RWPE2 (cell line): ENCODE results near the gene CPNE8.

Experiments
- ATAC-seq: fragments of 200-7000 bp; cut with Tn5 transposase; 3 replicates; pipeline ENCODE4 v1.9.1; 2021; ENCODE audit warnings: low read depth
- DNase-seq: peaks from one replicate; pipeline ENCODE4 v3.0.0-alpha.2; 2020; ENCODE audit warnings: low spot score
- H3K27ac ChIP-seq: fragments of 450-650 bp; 2 replicates; pipeline ENCODE4 v1.5.1; 2017; ENCODE audit warnings: mild to moderate bottlenecking; ENCODE audit not compliant: poor library complexity, severe bottlenecking
- H3K27me3 ChIP-seq: fragments of 250-450 bp; sonication (Bioruptor Pico); 2 replicates; pipeline ENCODE4 v1.5.1; 2021; ENCODE audit warnings: mild to moderate bottlenecking, moderate library complexity; ENCODE audit not compliant: insufficient read depth, poor library complexity, severe bottlenecking
- H3K36me3 ChIP-seq: fragments of 250-450 bp; sonication (Bioruptor Pico); 2 replicates; pipeline ENCODE4 v1.5.1; 2020; ENCODE audit warnings: low read depth, mild to moderate bottlenecking, moderate library complexity
- H3K4me1 ChIP-seq: fragments of 250-450 bp; sonication (Bioruptor Pico); 2 replicates; pipeline ENCODE4 v1.5.1; 2021; ENCODE audit warnings: mild to moderate bottlenecking, moderate library complexity; ENCODE audit not compliant: insufficient read depth, poor library complexity, severe bottlenecking
- H3K4me3 ChIP-seq: fragments of 250-450 bp; sonication (Bioruptor Pico); 2 replicates; pipeline ENCODE4 v1.5.1; 2021; ENCODE audit warnings: mild to moderate bottlenecking, moderate library complexity; ENCODE audit not compliant: severe bottlenecking
- H3K9me3 ChIP-seq: fragments of 250-450 bp; sonication (Bioruptor Pico); 2 replicates; pipeline ENCODE4 v1.5.1; 2021; ENCODE audit warnings: mild to moderate bottlenecking, moderate library complexity; ENCODE audit not compliant: severe bottlenecking
- TF ChIP-seq, protein P1 (sequence below): fragments of 450-650 bp; IDR thresholded peaks from one replicate; pipeline ENCODE4 v1.5.1; 2017; ENCODE audit warnings: mild to moderate bottlenecking, moderate library complexity; ENCODE audit not compliant: poor library complexity, severe bottlenecking

Gene CPNE8

DNA sequence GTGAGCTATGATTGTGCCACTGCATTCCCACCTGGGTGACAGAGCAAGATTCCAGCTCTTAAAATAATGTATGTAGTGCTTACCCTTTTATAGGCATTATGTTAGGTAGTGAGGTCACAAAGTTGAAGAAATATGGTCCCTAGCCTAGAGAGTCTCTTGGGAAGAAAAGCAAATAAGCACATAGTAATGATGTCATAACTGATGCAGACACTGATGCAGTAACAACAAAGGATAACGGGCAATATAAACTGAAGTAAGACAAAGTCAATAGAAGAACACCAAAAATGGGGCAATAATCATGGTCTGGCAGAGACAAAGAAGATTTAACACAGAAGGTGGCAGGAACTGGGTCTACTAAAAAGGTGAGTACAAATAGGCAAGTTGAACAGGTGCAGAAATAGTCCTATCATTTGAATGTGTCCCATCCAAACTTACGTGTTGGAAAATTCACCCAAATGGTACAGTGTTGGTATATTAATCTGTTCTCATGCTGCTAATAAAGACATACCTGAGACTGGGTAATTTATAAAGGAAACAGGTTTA lies 93.5 kb downstream of the CPNE8 start:
- Histone ChIP-seq H3K36me3 (no peaks in the 10 kb centered on the region), H3K4me1 (no peaks in the 10 kb centered on the region), H3K4me3 (no peak overlapping the region), H3K27ac (no peak overlapping the region), H3K27me3 (no peaks in the 10 kb centered on the region), H3K9me3 (no peaks in the 10 kb centered on the region)
- no peak for DNase-seq
- no peak for ATAC-seq
- TF ChIP-seq, protein P1, sequence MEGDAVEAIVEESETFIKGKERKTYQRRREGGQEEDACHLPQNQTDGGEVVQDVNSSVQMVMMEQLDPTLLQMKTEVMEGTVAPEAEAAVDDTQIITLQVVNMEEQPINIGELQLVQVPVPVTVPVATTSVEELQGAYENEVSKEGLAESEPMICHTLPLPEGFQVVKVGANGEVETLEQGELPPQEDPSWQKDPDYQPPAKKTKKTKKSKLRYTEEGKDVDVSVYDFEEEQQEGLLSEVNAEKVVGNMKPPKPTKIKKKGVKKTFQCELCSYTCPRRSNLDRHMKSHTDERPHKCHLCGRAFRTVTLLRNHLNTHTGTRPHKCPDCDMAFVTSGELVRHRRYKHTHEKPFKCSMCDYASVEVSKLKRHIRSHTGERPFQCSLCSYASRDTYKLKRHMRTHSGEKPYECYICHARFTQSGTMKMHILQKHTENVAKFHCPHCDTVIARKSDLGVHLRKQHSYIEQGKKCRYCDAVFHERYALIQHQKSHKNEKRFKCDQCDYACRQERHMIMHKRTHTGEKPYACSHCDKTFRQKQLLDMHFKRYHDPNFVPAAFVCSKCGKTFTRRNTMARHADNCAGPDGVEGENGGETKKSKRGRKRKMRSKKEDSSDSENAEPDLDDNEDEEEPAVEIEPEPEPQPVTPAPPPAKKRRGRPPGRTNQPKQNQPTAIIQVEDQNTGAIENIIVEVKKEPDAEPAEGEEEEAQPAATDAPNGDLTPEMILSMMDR = no peak

DNA sequence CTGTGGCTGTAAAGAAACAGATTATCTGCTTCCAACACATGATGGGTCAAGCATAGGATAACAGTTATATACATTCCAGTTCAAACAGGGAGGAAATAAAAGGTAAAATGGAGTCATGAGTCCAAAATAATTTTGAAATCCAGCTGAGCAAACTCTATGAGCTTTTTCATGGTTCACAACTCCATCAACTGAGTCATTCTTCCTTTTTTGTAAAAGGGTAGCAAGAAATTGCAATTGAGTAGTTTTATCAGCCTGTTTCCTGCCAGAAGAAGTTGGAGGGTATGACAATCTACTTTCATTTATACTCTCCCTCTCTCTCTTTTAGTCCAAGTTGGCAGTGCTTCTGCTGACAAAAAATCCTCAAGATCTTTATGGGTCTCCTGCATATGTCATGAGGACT lies 95.6 kb downstream of the CPNE8 start:
- Histone ChIP-seq H3K9me3 (no peaks in the 10 kb centered on the region), H3K27ac (no peak overlapping the region), H3K4me1 (no peaks in the 10 kb centered on the region), H3K4me3 (no peak overlapping the region), H3K36me3 (no peaks in the 10 kb centered on the region), H3K27me3 (no peaks in the 10 kb centered on the region)
- DNase-seq = no peak
- no peak for ATAC-seq
- TF ChIP-seq, protein P1 = no peak

GRCh38 chr12:38788106-38788505 lies 117.3 kb downstream of the CPNE8 start:
- no peak for DNase-seq
- ATAC-seq = no peak
- Histone ChIP-seq H3K4me3 (no peak overlapping the region), H3K27ac (no peak overlapping the region), H3K27me3 (no peaks in the 10 kb centered on the region), H3K36me3 (no peaks in the 10 kb centered on the region), H3K9me3 (no peaks in the 10 kb centered on the region), H3K4me1 (no peaks in the 10 kb centered on the region)
- TF ChIP-seq, protein P1 = no peak

DNA sequence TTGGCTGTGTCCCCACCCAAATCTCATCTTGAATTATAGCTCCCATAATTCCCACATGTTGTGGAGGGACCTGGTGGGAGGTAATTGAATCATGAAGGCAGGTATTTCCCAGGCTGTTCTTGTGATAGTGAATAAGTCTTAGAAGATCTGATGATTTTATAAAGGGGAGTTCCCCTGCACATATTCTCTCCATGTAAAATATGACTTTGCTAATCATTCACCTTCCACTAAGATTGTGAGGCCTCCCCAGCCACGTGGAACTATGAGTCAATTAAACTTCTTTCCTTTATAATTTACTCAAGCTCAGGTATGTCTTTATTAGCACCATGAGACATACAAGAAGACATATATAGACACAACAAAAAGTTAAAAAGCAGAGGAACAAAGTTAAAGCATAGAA lies 120.0 kb downstream of the CPNE8 start:
- TF ChIP-seq, protein P1 = no peak

DNA sequence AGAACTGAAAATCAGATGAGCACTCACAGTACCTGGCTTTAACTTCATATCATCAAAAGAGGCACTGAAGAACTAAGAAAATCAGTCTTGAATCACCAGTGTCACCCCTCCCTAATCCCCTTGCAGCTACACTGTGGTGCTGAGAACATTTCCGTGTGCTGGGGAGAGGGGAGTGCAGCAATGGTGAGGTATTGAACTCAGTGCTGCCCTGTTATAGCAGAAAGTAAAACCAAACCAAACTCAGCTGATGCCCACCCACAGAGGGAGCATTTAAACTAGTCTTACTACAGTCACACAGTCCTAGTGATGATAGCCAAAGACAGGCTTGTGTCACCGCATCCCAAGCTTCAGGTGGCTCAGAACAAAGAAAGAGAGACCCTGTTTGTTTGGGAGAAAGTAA lies 122.1 kb downstream of the CPNE8 start:
- Histone ChIP-seq H3K4me1 (no peaks in the 10 kb centered on the region), H3K9me3 (peaks cover 1% of the 10 kb centered on the region), H3K27me3 (no peaks in the 10 kb centered on the region), H3K27ac (no peak overlapping the region), H3K36me3 (no peaks in the 10 kb centered on the region), H3K4me3 (no peak overlapping the region)
- no peak for DNase-seq
- no peak for ATAC-seq
- TF ChIP-seq, protein P1 = no peak

More for the DNA sequence above, 120.0 kb downstream of the CPNE8 start:
- ATAC-seq (no peak), DNase-seq (no peak)
- Histone ChIP-seq H3K4me3 (no peak overlapping the region), H3K36me3 (no peaks in the 10 kb centered on the region), H3K27me3 (no peaks in the 10 kb centered on the region), H3K9me3 (no peaks in the 10 kb centered on the region), H3K27ac (no peak overlapping the region), H3K4me1 (no peaks in the 10 kb centered on the region)
